Parathyroid adenoma (tissue), 2 donors: ENCODE measurements around the gene TRIM61.
"Not testable (repeated sequence)": the region's sequence is repeated elsewhere in the genome, so short reads cannot be mapped to it uniquely, and the experiment has no call there.

Source experiments
- H2AFZ ChIP-seq: fragments of 300-600 bp; sonication (generic); one replicate; pipeline ENCODE4 v1.7.0; 2017; ENCODE audit warnings: antibody characterized with exemption, mild to moderate bottlenecking
- H3K27ac ChIP-seq: fragments of 300-600 bp; sonication (generic); one replicate; pipeline ENCODE4 v1.7.0; 2017
- H3K27me3 ChIP-seq: fragments of 300-600 bp; sonication (generic); one replicate; pipeline ENCODE4 v1.7.0; 2017; ENCODE audit warnings: low read length; ENCODE audit not compliant: control insufficient read depth, insufficient read depth
- H3K36me3 ChIP-seq: fragments of 300-600 bp; sonication (generic); one replicate; pipeline ENCODE4 v1.7.0; 2017; ENCODE audit warnings: low read length; ENCODE audit not compliant: control insufficient read depth, insufficient read depth
- H3K4me1 ChIP-seq: fragments of 300-600 bp; sonication (generic); one replicate; pipeline ENCODE4 v1.7.0; 2017; ENCODE audit warnings: control low read depth
- H3K4me2 ChIP-seq: fragments of 300-600 bp; sonication (generic); one replicate; pipeline ENCODE4 v1.7.0; 2017; ENCODE audit warnings: low read length
- H3K4me3 ChIP-seq: fragments of 300-600 bp; sonication (generic); one replicate; pipeline ENCODE4 v1.7.0; 2017; ENCODE audit warnings: low read depth, low read length
- H3K79me2 ChIP-seq: fragments of 300-600 bp; sonication (generic); one replicate; pipeline ENCODE4 v1.7.0; 2017; ENCODE audit warnings: control low read depth
- H3K9ac ChIP-seq: fragments of 300-600 bp; sonication (generic); one replicate; pipeline ENCODE4 v1.7.0; 2017; ENCODE audit warnings: mild to moderate bottlenecking
- H3K9me3 ChIP-seq: fragments of 300-600 bp; sonication (generic); one replicate; pipeline ENCODE4 v1.7.0; 2017; ENCODE audit warnings: low read length; ENCODE audit not compliant: control insufficient read depth
- CTCF ChIP-seq: fragments of 300-600 bp; sonication (generic); IDR thresholded peaks from one replicate; pipeline ENCODE4 v1.7.0; 2017; ENCODE audit warnings: antibody characterized with exemption, mild to moderate bottlenecking
- donor health status: primary hyperparathyroidism.

Gene TRIM61

DNA sequence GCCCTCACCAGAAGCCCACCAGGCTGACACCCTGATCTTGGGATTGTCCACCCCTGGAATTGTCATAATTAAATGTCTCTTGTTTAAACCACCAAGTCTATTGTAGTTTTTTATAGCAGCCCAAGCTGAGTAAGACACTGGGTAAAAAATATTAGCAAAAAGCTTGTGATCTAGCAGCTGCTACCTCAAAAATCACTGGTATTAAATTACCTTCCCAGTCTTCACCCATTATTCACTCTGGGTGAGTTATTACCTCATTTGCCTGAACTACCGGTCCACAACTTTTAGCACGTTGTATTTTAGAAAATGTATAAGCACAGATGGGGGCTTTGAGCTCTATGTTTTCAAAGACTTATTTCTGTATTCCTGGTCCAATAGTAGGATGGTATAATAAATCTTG lies 12.0 kb upstream of the TRIM61 start:
- TF ChIP-seq CTCF = no peak
- Histone ChIP-seq H3K79me2 (no peaks in the 10 kb centered on the region), H3K4me3 (no peak overlapping the region), H3K36me3 (no peaks in the 10 kb centered on the region), H2AFZ (no peak overlapping the region), H3K27ac (no peak overlapping the region), H3K9me3 (no peaks in the 10 kb centered on the region), H3K27me3 (no peaks in the 10 kb centered on the region), H3K4me1 (no peaks in the 10 kb centered on the region), H3K9ac (no peak overlapping the region), H3K4me2 (no peak overlapping the region)

DNA sequence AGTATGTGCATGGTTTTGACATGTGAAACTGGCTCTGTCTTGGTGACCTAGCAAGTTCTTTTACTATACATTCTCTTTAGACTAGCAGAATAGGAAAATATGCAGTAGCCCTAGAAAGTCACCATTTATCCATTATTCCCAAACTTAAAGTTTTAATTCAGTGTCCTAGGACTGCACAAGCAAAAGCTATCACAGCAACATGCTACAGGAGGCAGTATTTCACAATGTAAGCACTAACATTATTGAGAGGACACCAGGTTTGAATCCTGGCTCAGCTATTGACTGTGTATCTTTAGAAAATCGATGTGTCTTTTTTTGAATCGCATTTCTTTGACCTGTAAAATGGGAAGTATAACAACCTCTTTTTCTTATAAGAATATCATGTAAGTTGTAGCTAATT lies 5.5 kb downstream of the TRIM61 start:
- not testable (repeated sequence) for H3K4me3 ChIP-seq, H3K4me1 ChIP-seq, H3K36me3 ChIP-seq, H3K4me2 ChIP-seq, H3K79me2 ChIP-seq, H3K27ac ChIP-seq, H3K9me3 ChIP-seq, H3K27me3 ChIP-seq, H3K9ac ChIP-seq, H2AFZ ChIP-seq

DNA sequence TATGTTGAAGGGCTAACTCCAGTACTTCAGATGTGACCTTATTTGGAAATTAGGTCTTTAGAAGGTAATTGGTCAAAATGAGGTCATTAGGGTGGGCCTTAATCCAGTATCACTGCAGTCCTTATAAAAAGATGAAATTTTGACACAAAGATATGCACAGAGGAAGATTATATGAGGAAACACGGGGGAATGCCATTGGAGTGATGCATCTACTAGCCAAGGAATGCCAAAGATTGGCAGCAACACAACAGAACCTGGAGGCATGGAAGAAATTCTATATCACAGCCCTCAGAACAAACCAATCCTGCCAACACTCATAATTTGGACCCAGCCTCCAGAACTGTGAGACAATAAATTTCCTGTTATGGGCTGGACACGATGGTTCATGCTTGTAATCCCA lies 17.6 kb downstream of the TRIM61 start:
- H3K27ac ChIP-seq = no peak overlapping the region
- no peaks in the 10 kb centered on the region for H3K4me1 ChIP-seq
- H3K79me2 ChIP-seq = no peaks in the 10 kb centered on the region
- H3K4me3 ChIP-seq = no peak overlapping the region
- no peak for TF ChIP-seq CTCF
- no peak overlapping the region for H2AFZ ChIP-seq
- no peaks in the 10 kb centered on the region for H3K9me3 ChIP-seq
- H3K9ac ChIP-seq = no peak overlapping the region
- no peaks in the 10 kb centered on the region for H3K27me3 ChIP-seq
- H3K4me2 ChIP-seq = no peak overlapping the region
- no peaks in the 10 kb centered on the region for H3K36me3 ChIP-seq

- not testable (repeated sequence) for H3K9ac ChIP-seq, H3K79me2 ChIP-seq, H3K4me2 ChIP-seq, H3K9me3 ChIP-seq, H3K4me3 ChIP-seq, H3K27ac ChIP-seq, H2AFZ ChIP-seq, H3K27me3 ChIP-seq, H3K4me1 ChIP-seq, H3K36me3 ChIP-seq
Observed at GRCh38 chr4:164959421-164959820, 18.0 kb downstream of the TRIM61 start.

GRCh38 chr4:164956766-164957643 lies 20.5 kb downstream of the TRIM61 start:
- no peak overlapping the region for H3K27ac ChIP-seq
- no peaks in the 10 kb centered on the region for H3K4me1 ChIP-seq
- H2AFZ ChIP-seq = peak overlapping the region; percentile 76
- H3K79me2 ChIP-seq = no peaks in the 10 kb centered on the region
- no peak for TF ChIP-seq CTCF
- no peaks in the 10 kb centered on the region for H3K36me3 ChIP-seq
- no peak overlapping the region for H3K9ac ChIP-seq
- no peaks in the 10 kb centered on the region for H3K9me3 ChIP-seq
- H3K27me3 ChIP-seq = no peaks in the 10 kb centered on the region
- peak overlapping the region; percentile 84 for H3K4me3 ChIP-seq
- H3K4me2 ChIP-seq = peak overlapping the region; percentile 92
